ENCODE measurements around the gene CMIP.
"Not testable (repeated sequence)": the region's sequence is repeated elsewhere in the genome, so short reads cannot be mapped to it uniquely, and the experiment has no call there.

CMIP gene

GRCh38 chr16:81577272-81577671, 132.7 kb downstream of the CMIP start:
- not testable (repeated sequence) for H3K9me3 Mint-ChIP-seq; H3K27ac Mint-ChIP-seq; H3K27me3 Mint-ChIP-seq; H3K36me3 Mint-ChIP-seq (ENCODE audit: insufficient read depth); DNase-seq; ATAC-seq (replicated peaks); H3K4me3 Mint-ChIP-seq
- H3K4me1 Mint-ChIP-seq (ENCODE audit: low read depth in 2 of 2) = peaks cover 12 to 14% of the 10 kb centered on the region in 2 donors

- ATAC-seq (replicated peaks) (peak; percentile 68), DNase-seq (peak in 2 of 3 experiments; percentile 8 to 31)
- Mint-ChIP-seq H3K9me3 (no peaks in the 10 kb centered on the region), H3K27ac (no peak overlapping the region), H3K36me3 (ENCODE audit: insufficient read depth) (no peaks in the 10 kb centered on the region), H3K4me3 (no peak overlapping the region), H3K4me1 (ENCODE audit: low read depth in 2 of 2) (peaks cover 7 to 8% of the 10 kb centered on the region in 2 donors), H3K27me3 (no peaks in the 10 kb centered on the region)
Measured at GRCh38 chr16:81578076-81578475, 133.5 kb downstream of the CMIP start.

GRCh38 chr16:81578636-81579413, 134.2 kb downstream of the CMIP start:
- Mint-ChIP-seq H3K4me3 (no peak overlapping the region), H3K4me1 (ENCODE audit: low read depth in 2 of 2) (peaks cover 7 to 12% of the 10 kb centered on the region in 2 donors), H3K27me3 (no peaks in the 10 kb centered on the region), H3K27ac (no peak overlapping the region), H3K36me3 (ENCODE audit: insufficient read depth) (no peaks in the 10 kb centered on the region), H3K9me3 (no peaks in the 10 kb centered on the region)
- ATAC-seq (replicated peaks) (no peak), DNase-seq (no peak)

GRCh38 chr16:81581107-81581506, 136.5 kb downstream of the CMIP start:
- H3K27ac Mint-ChIP-seq = peak overlapping the region in 1 of 2 donors; percentile 45
- H3K4me3 Mint-ChIP-seq = no peak overlapping the region
- H3K27me3 Mint-ChIP-seq = no peaks in the 10 kb centered on the region
- no peaks in the 10 kb centered on the region for H3K36me3 Mint-ChIP-seq (ENCODE audit: insufficient read depth)
- DNase-seq = no peak
- no peaks in the 10 kb centered on the region for H3K9me3 Mint-ChIP-seq
- peaks cover 8 to 15% of the 10 kb centered on the region in 2 donors for H3K4me1 Mint-ChIP-seq (ENCODE audit: low read depth in 2 of 2)
- ATAC-seq (replicated peaks) = no peak

- Mint-ChIP-seq H3K4me1 (ENCODE audit: low read depth in 2 of 2) (peaks cover 15 to 24% of the 10 kb centered on the region in 2 donors), H3K27ac (no peak overlapping the region), H3K27me3 (no peaks in the 10 kb centered on the region), H3K36me3 (ENCODE audit: insufficient read depth) (no peaks in the 10 kb centered on the region), H3K9me3 (no peaks in the 10 kb centered on the region), H3K4me3 (no peak overlapping the region)
- DNase-seq = no peak
- ATAC-seq (replicated peaks) = no peak
Measured at GRCh38 chr16:81582655-81583441, 138.2 kb downstream of the CMIP start.

GRCh38 chr16:81583893-81584631, 139.5 kb downstream of the CMIP start:
- Mint-ChIP-seq H3K27ac (peak overlapping the region; percentile 3 to 68), H3K9me3 (no peaks in the 10 kb centered on the region), H3K36me3 (ENCODE audit: insufficient read depth) (no peaks in the 10 kb centered on the region), H3K27me3 (no peaks in the 10 kb centered on the region), H3K4me1 (ENCODE audit: low read depth in 2 of 2) (peaks cover 26 to 31% of the 10 kb centered on the region in 2 donors), H3K4me3 (no peak overlapping the region)
- DNase-seq (no peak), ATAC-seq (replicated peaks) (no peak)

GRCh38 chr16:81585785-81586184, 141.2 kb downstream of the CMIP start:
- peaks cover 4% of the 10 kb centered on the region for H3K36me3 Mint-ChIP-seq (ENCODE audit: insufficient read depth)
- no peaks in the 10 kb centered on the region for H3K27me3 Mint-ChIP-seq
- DNase-seq (no peak), ATAC-seq (replicated peaks) (no peak)
- H3K9me3 Mint-ChIP-seq = no peaks in the 10 kb centered on the region
- H3K4me3 Mint-ChIP-seq = no peak overlapping the region
- H3K27ac Mint-ChIP-seq = peak overlapping the region; percentile 68 to 71
- H3K4me1 Mint-ChIP-seq (ENCODE audit: low read depth in 2 of 2) = peaks cover 32 to 36% of the 10 kb centered on the region in 2 donors

- DNase-seq = no peak
- Mint-ChIP-seq H3K27ac (peak overlapping the region; percentile 13 to 17), H3K9me3 (no peaks in the 10 kb centered on the region), H3K27me3 (no peaks in the 10 kb centered on the region), H3K4me3 (no peak overlapping the region), H3K4me1 (ENCODE audit: low read depth in 2 of 2) (peaks cover 34 to 39% of the 10 kb centered on the region in 2 donors), H3K36me3 (ENCODE audit: insufficient read depth) (peaks cover 4% of the 10 kb centered on the region)
- no peak for ATAC-seq (replicated peaks)
Measured at GRCh38 chr16:81586417-81586816, 141.8 kb downstream of the CMIP start.

GRCh38 chr16:81586977-81587625, 142.5 kb downstream of the CMIP start:
- DNase-seq = no peak
- H3K27ac Mint-ChIP-seq = peak overlapping the region; percentile 13 to 17
- H3K27me3 Mint-ChIP-seq = no peaks in the 10 kb centered on the region
- no peak for ATAC-seq (replicated peaks)
- H3K9me3 Mint-ChIP-seq = no peaks in the 10 kb centered on the region
- peaks cover 4% of the 10 kb centered on the region for H3K36me3 Mint-ChIP-seq (ENCODE audit: insufficient read depth)
- no peak overlapping the region for H3K4me3 Mint-ChIP-seq
- peaks cover 37 to 39% of the 10 kb centered on the region in 2 donors for H3K4me1 Mint-ChIP-seq (ENCODE audit: low read depth in 2 of 2)

GRCh38 chr16:81587626-81588160, 143.1 kb downstream of the CMIP start:
- Mint-ChIP-seq H3K27ac (peak overlapping the region in 1 of 2 donors; percentile 79), H3K4me3 (no peak overlapping the region), H3K36me3 (ENCODE audit: insufficient read depth) (peaks cover 4% of the 10 kb centered on the region), H3K9me3 (no peaks in the 10 kb centered on the region), H3K27me3 (no peaks in the 10 kb centered on the region), H3K4me1 (ENCODE audit: low read depth in 2 of 2) (peaks cover 41 to 44% of the 10 kb centered on the region in 2 donors)
- ATAC-seq (replicated peaks) (no peak), DNase-seq (no peak)

- peaks cover 4% of the 10 kb centered on the region for H3K36me3 Mint-ChIP-seq (ENCODE audit: insufficient read depth)
- ATAC-seq (replicated peaks) (no peak), DNase-seq (no peak)
- no peaks in the 10 kb centered on the region for H3K27me3 Mint-ChIP-seq
- peaks cover 41 to 44% of the 10 kb centered on the region in 2 donors for H3K4me1 Mint-ChIP-seq (ENCODE audit: low read depth in 2 of 2)
- peak overlapping the region; percentile 13 to 79 for H3K27ac Mint-ChIP-seq
- H3K4me3 Mint-ChIP-seq = no peak overlapping the region
- H3K9me3 Mint-ChIP-seq = no peaks in the 10 kb centered on the region
Measured at GRCh38 chr16:81588326-81589081, 143.9 kb downstream of the CMIP start.

GRCh38 chr16:81589975-81590650, 145.5 kb downstream of the CMIP start:
- Mint-ChIP-seq H3K27ac (peak overlapping the region in 1 of 2 donors; percentile 75), H3K27me3 (no peaks in the 10 kb centered on the region), H3K9me3 (no peaks in the 10 kb centered on the region), H3K4me1 (ENCODE audit: low read depth in 2 of 2) (peaks cover 46 to 47% of the 10 kb centered on the region in 2 donors), H3K36me3 (ENCODE audit: insufficient read depth) (peaks cover 4% of the 10 kb centered on the region), H3K4me3 (no peak overlapping the region)
- DNase-seq (no peak), ATAC-seq (replicated peaks) (no peak)

Measured in effector memory CD8-positive, alpha-beta T cell (primary cell).